IgD-negative memory B cell (primary cell): ENCODE data around the gene MROH2B. TPM values are rescaled to one million over a fixed set of nuclear protein-coding genes. Genes with fewer than 3 reads are reported as not detected.

Experiments
- H3K27ac Mint-ChIP-seq, 3 donors: one replicate each; pipeline ENCODE4 v1.8.0; 2020 to 2022; ENCODE audit warnings: mild to moderate bottlenecking in 3 of 3, mixed read lengths in 3 of 3, moderate library complexity in 1 of 3
- H3K27me3 Mint-ChIP-seq: one replicate; pipeline ENCODE4 v1.8.0; 2021; ENCODE audit warnings: mixed read lengths
- H3K36me3 Mint-ChIP-seq: one replicate; pipeline ENCODE4 v1.8.0; 2020; ENCODE audit warnings: mild to moderate bottlenecking, mixed read lengths
- H3K4me1 Mint-ChIP-seq, 3 donors: one replicate each; pipeline ENCODE4 v1.8.0; 2020 to 2022; ENCODE audit warnings: mixed read lengths in 3 of 3, mild to moderate bottlenecking in 1 of 3
- H3K4me3 Mint-ChIP-seq, 4 donors: one replicate each; pipeline ENCODE4 v1.8.0; 2020 to 2022; ENCODE audit warnings: mild to moderate bottlenecking in 4 of 4, mixed read lengths in 4 of 4, moderate library complexity in 3 of 4
- H3K9me3 Mint-ChIP-seq, 3 donors: one replicate each; pipeline ENCODE4 v1.8.0; 2020 to 2021; ENCODE audit warnings: mixed read lengths in 3 of 3, mild to moderate bottlenecking in 1 of 3
- polyA plus RNA-seq: library from polyadenylated mRNA; unstranded; fragments of 300-500 nt; fragmentation: Illumina TruSeq; gene quantifications from one replicate; pipeline ENCODE4 v1.2.3, GENCODE V29; 2021

Gene MROH2B
- polyA plus RNA-seq, 1 donor from 2014 or later: not detected

DNA sequence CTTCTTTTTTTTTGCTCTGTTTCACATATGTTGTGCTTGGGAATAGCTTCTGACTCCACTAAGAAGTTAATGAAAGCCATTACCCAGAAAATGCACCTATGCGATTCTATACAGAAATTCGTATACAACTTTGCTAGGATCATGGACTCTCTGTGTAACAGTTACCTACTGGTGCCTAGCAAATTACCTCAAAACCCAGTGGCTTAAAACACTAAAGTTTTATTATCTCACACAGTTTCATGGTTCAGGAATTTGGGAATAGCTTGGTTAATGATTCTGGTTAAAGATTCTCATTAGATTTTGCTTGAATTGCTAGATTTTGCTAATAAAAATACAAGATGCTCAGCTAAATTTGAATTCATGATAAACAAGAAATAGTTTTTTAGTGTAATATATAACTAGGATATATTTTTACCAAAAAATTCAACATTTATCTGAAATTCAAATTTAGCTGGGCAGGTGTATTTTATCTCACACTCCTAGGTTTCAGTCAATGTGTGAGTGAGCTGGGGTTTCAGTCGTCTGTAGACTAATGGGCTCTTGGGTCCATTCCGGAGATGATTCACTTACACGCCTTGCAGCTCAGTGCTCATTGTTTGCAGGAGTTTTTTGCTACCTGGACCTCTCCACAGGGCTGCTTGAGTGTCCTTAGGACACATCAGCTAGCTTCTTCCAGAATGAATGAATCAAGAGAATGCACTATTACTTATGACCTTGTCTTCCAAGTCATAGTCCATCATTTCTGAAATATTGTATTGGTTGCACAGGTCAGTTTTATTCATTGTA, 75.1 kb downstream of the MROH2B start:
- Mint-ChIP-seq H3K36me3 (no peaks in the 10 kb centered on the region), H3K27ac (no peak overlapping the region), H3K9me3 (no peaks in the 10 kb centered on the region), H3K4me3 (no peak overlapping the region), H3K4me1 (no peaks in the 10 kb centered on the region), H3K27me3 (no peaks in the 10 kb centered on the region)

- Mint-ChIP-seq H3K4me1 (no peaks in the 10 kb centered on the region), H3K4me3 (no peak overlapping the region), H3K36me3 (no peaks in the 10 kb centered on the region), H3K27me3 (peaks cover 2% of the 10 kb centered on the region), H3K9me3 (peaks cover 0 to 5% (median 3%) of the 10 kb centered on the region in 3 donors), H3K27ac (no peak overlapping the region)
These were observed 79.1 kb downstream of the MROH2B start for GRCh38 chr5:40991981-40992559.

GRCh38 chr5:40991168-40991980, 79.8 kb downstream of the MROH2B start:
- H3K27ac Mint-ChIP-seq: no peak overlapping the region
- H3K36me3 Mint-ChIP-seq: no peaks in the 10 kb centered on the region
- H3K4me3 Mint-ChIP-seq: no peak overlapping the region
- peaks cover 2% of the 10 kb centered on the region for H3K27me3 Mint-ChIP-seq
- peaks cover 0 to 11% (median 3%) of the 10 kb centered on the region in 3 donors for H3K9me3 Mint-ChIP-seq
- no peaks in the 10 kb centered on the region for H3K4me1 Mint-ChIP-seq

DNA sequence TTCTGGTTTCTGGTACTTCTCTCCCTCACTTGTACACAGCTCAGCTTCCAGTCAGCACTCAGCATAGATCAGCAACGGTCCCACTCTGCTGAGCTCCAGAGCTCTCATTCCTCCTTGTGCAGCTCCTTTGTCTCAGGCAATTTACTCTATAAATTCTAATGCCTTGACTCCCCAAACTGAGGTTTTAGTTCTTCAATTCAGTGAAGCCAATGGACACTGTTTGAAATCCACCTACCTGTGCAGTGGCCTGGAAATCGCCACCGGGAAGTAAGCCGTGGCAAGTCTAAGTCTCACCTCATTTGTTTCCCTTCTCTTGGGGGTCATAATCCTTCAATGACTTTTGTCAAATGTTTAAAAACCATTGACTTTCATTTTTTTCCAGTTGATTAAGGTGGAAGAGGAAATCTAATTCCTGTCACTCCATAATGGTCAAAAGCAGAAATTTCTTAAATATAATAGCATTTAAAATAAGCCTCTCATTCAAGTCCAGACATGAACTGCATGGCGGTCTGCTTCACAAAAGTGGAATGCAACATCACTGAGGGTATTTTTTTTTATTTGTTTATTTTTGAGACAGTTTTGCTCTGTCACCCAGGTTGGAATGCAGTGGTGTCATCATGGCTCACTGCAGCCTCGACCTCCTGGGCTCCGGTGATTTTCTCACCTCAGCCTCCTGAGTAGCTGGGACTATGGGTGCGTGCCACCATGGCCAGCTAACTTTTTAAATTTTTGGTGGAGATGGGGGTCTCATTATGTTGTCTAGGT, 82.2 kb downstream of the MROH2B start:
- no peak overlapping the region for H3K27ac Mint-ChIP-seq
- no peak overlapping the region for H3K4me3 Mint-ChIP-seq
- peaks cover 2% of the 10 kb centered on the region for H3K27me3 Mint-ChIP-seq
- no peaks in the 10 kb centered on the region for H3K4me1 Mint-ChIP-seq
- H3K36me3 Mint-ChIP-seq: no peaks in the 10 kb centered on the region
- peaks cover 0 to 11% (median 3%) of the 10 kb centered on the region in 3 donors for H3K9me3 Mint-ChIP-seq

GRCh38 chr5:40987349-40987748, 83.8 kb downstream of the MROH2B start:
- Mint-ChIP-seq H3K4me1 (no peaks in the 10 kb centered on the region), H3K4me3 (no peak overlapping the region), H3K27ac (no peak overlapping the region), H3K36me3 (no peaks in the 10 kb centered on the region), H3K27me3 (peaks cover 2% of the 10 kb centered on the region), H3K9me3 (peaks cover 0 to 11% (median 5%) of the 10 kb centered on the region in 3 donors)

DNA sequence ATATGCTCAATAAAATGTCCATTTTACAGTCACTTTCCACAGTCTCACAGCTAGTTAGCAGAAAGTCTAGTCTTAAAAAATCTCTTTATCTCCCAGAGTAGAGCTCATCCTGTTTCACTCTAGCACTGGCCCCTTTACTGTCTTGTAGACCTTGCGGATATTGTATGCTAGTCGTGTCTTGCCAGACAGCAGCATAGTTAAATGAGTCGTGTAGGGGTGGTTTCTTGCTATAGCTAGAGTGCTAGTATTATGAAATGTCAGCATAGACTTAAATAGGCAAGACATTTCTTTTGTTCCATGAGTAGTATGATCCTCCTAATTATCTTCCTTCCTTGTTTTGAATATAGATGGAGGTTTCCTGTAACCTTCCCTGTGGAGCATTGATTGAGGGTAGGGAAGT, 84.5 kb downstream of the MROH2B start:
- no peaks in the 10 kb centered on the region for H3K36me3 Mint-ChIP-seq
- no peak overlapping the region for H3K27ac Mint-ChIP-seq
- no peaks in the 10 kb centered on the region for H3K4me1 Mint-ChIP-seq
- no peak overlapping the region for H3K4me3 Mint-ChIP-seq
- H3K9me3 Mint-ChIP-seq: peaks cover 0 to 11% (median 5%) of the 10 kb centered on the region in 3 donors
- peaks cover 2% of the 10 kb centered on the region for H3K27me3 Mint-ChIP-seq

DNA sequence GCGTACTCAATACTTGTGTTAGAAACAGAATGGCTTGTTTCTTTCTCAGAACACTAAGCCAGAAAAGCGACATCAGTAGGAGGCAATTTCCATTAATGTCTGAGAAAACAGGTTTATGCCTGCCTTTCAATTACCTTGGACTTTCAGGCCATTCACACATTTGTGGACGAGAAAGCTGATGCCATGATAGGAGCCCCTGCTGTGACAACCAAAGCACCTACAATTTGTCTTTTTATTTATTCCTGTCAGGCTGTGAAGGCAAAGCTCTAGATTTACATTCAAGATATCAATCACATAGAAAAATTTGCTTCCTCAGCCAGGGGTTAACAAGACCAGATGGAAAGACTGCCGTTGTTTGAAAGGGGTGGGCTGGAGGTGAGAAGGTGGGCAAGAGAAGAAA, 85.6 kb downstream of the MROH2B start:
- Mint-ChIP-seq H3K36me3 (no peaks in the 10 kb centered on the region), H3K4me1 (peaks cover 0 to 1% (median 0%) of the 10 kb centered on the region in 3 donors), H3K27me3 (no peaks in the 10 kb centered on the region), H3K27ac (no peak overlapping the region), H3K4me3 (no peak overlapping the region), H3K9me3 (peaks cover 0 to 11% (median 5%) of the 10 kb centered on the region in 3 donors)

DNA sequence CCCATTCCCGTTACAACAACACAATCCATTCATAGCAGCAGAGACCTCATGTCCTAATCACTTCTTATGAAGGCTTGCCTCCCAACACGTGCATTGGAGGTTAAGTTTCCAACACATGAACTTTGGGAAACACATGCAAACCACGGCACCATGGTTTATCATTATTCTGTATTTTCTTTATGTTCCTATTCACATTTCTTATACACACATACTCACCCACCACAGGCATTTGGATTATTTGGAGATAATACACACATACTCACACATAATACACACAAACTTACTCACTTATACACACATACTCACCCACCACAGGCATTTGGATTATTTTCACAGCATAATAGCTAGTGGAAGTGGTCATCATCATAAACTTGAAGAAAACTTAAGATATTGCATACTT, 86.3 kb downstream of the MROH2B start:
- Mint-ChIP-seq H3K27me3 (no peaks in the 10 kb centered on the region), H3K27ac (no peak overlapping the region), H3K36me3 (no peaks in the 10 kb centered on the region), H3K4me3 (no peak overlapping the region), H3K4me1 (peaks cover 0 to 1% (median 0%) of the 10 kb centered on the region in 3 donors), H3K9me3 (peaks cover 0 to 11% (median 5%) of the 10 kb centered on the region in 3 donors)

GRCh38 chr5:40983781-40984180, 87.4 kb downstream of the MROH2B start:
- H3K9me3 Mint-ChIP-seq: peaks cover 0 to 11% (median 4%) of the 10 kb centered on the region in 3 donors
- no peak overlapping the region for H3K4me3 Mint-ChIP-seq
- peaks cover 0 to 1% (median 0%) of the 10 kb centered on the region in 3 donors for H3K4me1 Mint-ChIP-seq
- no peaks in the 10 kb centered on the region for H3K36me3 Mint-ChIP-seq
- H3K27me3 Mint-ChIP-seq: no peaks in the 10 kb centered on the region
- H3K27ac Mint-ChIP-seq: no peak overlapping the region

DNA sequence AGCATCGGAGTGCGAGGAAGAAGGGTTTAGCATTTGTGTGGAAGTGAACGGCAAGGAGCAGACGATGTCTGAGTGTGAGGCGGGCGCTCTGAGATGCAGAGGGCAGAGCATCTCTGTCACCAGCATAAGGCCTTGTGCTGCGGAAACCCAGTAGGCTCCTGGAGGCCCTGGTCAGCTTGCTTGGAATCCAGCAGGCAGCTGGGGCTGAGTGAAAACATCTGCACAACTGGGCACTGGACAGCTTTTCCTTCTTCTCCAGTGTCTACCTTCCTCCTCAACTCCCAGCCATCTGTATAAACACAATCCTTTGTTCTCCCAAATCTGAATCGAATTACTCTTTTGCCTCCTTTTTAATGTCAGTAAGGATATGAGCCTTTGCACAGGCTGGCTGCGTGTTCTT, 89.7 kb downstream of the MROH2B start:
- no peak overlapping the region for H3K4me3 Mint-ChIP-seq
- no peaks in the 10 kb centered on the region for H3K27me3 Mint-ChIP-seq
- peaks cover 0 to 5% (median 0%) of the 10 kb centered on the region in 3 donors for H3K9me3 Mint-ChIP-seq
- no peaks in the 10 kb centered on the region for H3K36me3 Mint-ChIP-seq
- H3K27ac Mint-ChIP-seq: no peak overlapping the region
- H3K4me1 Mint-ChIP-seq: peaks cover 0 to 1% (median 0%) of the 10 kb centered on the region in 3 donors

DNA sequence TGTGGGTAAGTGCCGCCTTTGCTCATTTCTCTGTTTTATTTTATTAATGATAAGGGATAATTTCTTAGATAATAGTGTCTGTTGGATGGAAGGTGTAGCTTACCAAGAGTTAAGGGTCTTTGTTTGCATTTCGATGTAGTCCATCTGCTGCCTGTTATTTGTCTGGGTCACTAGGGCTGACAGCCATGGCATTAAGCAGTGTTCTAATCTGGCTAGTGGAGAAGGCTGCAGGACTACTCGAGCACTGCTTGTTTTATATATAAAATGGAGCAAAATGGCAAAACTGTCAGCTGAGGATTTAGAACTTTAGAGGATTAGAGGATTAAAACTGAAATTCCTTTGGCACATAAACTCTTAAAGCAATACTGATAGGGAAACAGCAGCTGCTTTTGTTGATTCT, 94.3 kb downstream of the MROH2B start:
- no peak overlapping the region for H3K27ac Mint-ChIP-seq
- no peaks in the 10 kb centered on the region for H3K27me3 Mint-ChIP-seq
- peaks cover 0 to 1% (median 0%) of the 10 kb centered on the region in 3 donors for H3K4me1 Mint-ChIP-seq
- H3K4me3 Mint-ChIP-seq: no peak overlapping the region
- H3K36me3 Mint-ChIP-seq: no peaks in the 10 kb centered on the region
- peaks cover 0 to 3% (median 0%) of the 10 kb centered on the region in 3 donors for H3K9me3 Mint-ChIP-seq

DNA sequence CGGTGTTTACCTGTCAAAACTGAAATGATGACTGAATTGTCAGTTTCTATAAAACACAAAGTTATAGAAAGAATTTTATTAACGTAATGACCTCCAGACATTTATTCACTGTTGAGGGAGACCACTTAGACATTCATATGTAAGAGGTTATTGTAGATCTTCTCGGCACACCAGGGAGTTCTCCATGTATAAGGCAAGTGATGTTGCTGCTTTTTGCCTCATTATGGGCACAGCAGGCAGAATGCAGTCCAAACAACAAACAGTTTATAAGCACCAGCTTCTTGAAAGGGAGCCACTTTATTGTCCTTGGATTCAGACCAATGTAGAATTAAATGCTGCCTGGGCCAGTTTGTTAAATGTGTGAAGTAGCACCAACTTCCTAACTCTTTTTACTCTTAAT, 95.1 kb downstream of the MROH2B start:
- Mint-ChIP-seq H3K9me3 (peaks cover 0 to 3% (median 0%) of the 10 kb centered on the region in 3 donors), H3K4me3 (no peak overlapping the region), H3K36me3 (no peaks in the 10 kb centered on the region), H3K4me1 (no peaks in the 10 kb centered on the region), H3K27me3 (no peaks in the 10 kb centered on the region), H3K27ac (no peak overlapping the region)

- H3K27me3 Mint-ChIP-seq: no peaks in the 10 kb centered on the region
- peaks cover 0 to 3% (median 0%) of the 10 kb centered on the region in 3 donors for H3K9me3 Mint-ChIP-seq
- no peaks in the 10 kb centered on the region for H3K36me3 Mint-ChIP-seq
- H3K4me3 Mint-ChIP-seq: no peak overlapping the region
- no peaks in the 10 kb centered on the region for H3K4me1 Mint-ChIP-seq
- H3K27ac Mint-ChIP-seq: no peak overlapping the region
These were observed 97.7 kb downstream of the MROH2B start for GRCh38 chr5:40973364-40974004.

DNA sequence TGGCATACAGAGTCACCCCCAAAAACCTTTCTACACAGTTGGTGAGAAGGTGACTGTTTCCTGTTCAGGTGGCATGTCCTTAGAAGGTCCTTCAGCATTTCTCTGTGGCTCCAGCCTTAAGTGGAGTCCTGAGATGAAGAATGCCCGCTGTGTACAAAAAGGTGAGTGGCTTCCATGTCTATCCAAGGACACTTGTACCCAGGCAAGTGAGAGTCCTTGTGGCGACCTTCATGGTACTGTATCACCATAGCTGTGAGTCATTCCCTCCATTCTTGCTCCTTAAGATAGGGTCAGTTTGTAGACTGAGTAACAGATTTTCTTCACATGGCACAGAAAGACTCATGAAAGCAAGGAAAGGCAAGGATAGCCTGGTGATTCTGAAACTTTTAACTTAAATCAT, 98.7 kb downstream of the MROH2B start:
- H3K27me3 Mint-ChIP-seq: no peaks in the 10 kb centered on the region
- H3K4me1 Mint-ChIP-seq: no peaks in the 10 kb centered on the region
- peaks cover 0 to 3% (median 0%) of the 10 kb centered on the region in 3 donors for H3K9me3 Mint-ChIP-seq
- H3K27ac Mint-ChIP-seq: no peak overlapping the region
- no peak overlapping the region for H3K4me3 Mint-ChIP-seq
- H3K36me3 Mint-ChIP-seq: no peaks in the 10 kb centered on the region
